HS-27A (cell line): ENCODE measurements around the gene C1QTNF5.

Source experiments
- DNase-seq: peaks from one replicate; pipeline ENCODE4 v3.0.0-alpha.2; 2012; ENCODE audit warnings: low read depth, missing footprints

Gene C1QTNF5

DNA sequence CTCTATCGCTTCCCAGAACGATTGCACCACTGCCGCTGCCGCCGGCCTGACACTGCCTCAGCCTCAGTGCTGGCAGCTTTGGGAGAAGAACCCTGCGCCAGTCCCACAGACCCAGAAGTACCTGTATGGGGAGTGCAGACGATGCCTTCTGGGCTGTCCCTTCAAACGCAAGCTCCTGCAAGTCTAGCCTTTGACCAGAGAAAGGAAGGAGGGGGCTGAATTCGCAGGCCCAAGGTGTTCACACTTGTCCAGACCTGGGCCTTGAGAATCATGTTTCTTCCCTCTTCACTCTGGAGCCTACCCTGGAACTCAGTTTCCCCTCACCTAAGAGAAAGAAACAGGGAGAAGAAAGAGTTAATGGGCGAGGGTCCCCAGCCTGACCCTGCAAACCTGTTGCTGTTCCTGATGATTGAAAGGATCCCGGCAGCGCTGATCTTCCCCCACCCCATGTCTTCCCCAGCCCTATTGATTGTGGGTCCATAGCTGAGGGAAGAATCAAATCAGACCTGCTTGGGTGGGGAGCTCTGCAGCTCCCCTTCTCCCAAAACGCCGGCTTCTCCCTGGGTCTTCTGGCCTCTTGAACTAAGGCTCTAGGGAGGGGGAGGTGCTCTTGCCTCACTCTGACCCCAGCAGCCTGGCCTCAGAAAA, 23.0 kb downstream of the C1QTNF5 start:
- DNase-seq, result no peak

DNA sequence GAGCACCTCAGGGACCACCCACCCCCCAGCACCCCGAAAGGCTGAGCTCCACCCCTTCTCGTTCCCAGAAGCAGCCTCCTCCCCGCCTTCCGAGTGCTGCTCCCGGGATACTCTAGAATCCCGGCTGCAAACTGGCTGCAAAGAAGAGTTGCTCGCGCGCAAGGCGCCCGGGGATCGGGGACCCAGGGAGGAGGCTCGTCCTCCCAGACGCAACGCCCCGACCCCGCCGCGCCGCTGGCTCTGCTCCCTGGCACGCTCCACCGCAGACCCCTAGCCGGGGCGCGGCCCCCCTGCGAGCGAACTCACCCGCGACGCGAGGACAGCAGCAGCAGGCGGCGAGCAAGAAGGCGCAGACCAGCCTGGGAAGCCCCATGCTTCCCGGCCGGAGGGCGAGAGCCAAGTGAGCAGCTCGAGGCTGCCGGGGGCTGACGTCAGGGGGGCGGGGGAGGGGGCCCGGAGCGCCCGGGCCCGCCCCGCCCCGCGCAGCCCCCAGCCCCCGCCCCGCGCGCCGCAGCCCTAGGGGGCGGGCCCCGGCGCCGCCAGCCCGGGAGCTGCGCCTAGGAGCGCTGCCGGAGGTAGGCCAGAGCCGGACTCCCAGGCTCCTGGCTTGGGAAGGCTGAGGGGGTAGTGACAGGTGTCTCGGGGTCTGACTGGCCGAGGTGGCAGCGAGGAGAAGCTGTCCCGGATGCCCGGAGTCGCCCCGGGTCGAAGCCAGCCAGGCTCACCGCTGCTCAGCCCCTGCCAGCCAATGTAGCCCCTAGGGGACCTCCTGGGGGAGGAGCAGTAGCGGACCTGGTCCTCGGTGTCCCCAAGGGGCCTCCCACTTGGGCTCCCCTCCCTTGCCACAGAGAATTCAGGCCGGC, 23.7 kb downstream of the C1QTNF5 start, which contains the start of gene MCAM:
MCAM (minus strand) TSS at position 402 of the 863 bp plus-strand sequence; CDS start at position 373, 29 bp downstream.
- DNase-seq, result no peak

DNA sequence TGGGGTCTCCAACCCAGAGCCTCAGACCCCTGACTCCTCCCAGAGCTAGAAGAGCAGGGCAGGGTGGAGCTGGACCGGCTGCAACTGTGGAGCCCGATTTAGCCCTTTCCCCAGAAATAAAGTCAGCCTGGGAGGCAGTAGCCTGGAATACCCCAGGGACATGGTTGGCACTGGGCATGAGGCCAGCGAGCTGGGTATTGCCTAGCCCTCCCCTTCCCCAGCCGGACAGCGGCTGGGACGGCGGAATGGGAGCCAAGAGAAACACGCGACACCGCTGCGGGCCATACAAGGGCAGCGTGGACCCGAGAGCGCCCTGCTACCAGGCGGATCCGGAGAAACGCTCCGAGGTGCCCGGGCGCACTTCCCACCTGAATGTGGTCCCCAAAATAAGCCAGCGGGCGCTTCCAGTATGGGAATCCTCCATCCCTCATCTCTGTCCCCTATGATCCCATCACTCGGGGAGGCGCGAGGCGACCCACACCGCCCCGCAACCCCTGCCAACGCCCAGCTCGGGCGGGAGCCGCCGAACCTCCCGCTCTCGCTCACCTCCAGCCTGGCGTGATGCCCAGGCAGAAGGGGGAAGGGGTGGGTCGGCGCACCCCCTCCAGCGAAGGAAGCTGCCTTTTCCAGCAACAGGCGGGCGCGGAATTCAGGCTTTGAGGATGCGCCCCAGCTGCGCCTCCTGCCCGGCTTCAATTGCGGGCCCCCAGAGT, 24.5 kb downstream of the C1QTNF5 start:
- no peak for DNase-seq

DNA sequence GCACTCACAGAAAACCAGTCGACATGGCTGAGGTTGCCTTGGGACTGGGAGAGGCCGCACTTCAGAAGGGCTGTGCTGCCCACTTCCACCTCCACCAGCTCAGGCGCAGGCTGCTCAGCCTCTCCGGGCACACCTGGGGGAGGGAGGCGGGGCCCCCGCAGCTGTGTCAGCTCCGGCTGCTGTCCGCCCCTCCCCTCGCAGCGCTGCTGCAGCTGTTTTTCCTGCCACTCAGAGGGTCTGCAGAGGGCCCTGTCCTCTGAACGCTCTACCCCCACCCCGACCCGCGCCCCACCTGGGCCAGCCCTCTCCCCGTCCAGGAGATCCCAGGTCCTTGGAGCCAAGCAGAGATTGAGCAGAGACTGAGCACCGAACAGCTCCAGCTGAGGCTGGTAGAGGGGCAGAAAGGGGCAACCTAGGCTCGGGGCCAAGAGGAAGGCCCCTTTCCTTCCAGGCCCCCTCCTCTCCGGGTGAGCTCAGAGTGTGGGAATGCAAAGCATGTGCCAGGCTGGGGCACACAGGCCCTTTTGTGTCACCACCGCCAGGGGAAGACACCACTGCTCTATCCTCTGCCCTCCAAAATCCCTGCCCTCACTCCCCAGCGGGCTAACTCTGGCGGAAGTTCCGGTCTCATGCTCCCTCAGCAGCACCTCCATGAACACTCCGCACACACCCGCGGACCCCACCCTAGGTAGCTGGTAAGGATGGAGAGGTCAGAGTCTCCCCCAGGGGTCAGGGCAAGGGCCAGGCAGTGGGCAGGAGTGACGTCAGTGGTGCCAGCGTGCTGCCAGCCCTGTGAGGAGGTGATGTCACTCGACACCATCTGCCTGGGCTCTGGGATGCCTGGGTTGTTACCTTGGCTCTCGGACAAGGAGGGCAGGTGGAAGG, 25.3 kb downstream of the C1QTNF5 start:
- DNase-seq, result no peak

DNA sequence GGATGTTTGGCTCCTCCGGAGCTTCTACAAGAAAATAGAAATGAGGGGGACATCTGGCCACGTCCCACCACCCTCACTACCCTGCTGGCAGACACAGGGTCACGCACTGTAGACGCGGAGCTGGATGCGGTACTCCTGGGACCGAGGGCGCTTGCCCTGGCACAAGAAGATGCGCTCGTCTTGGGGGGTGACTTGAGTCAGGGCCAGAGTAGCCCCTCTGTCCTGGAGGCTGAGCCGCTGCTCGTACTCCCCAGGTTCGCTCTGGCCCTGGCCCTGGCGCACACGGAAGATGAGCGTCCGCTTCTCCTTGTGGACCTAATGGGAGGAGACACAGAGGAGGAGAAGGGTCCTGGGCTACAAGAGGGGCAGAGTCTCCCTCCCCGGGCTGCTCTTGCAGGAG, 26.0 kb downstream of the C1QTNF5 start:
- DNase-seq, result no peak

DNA sequence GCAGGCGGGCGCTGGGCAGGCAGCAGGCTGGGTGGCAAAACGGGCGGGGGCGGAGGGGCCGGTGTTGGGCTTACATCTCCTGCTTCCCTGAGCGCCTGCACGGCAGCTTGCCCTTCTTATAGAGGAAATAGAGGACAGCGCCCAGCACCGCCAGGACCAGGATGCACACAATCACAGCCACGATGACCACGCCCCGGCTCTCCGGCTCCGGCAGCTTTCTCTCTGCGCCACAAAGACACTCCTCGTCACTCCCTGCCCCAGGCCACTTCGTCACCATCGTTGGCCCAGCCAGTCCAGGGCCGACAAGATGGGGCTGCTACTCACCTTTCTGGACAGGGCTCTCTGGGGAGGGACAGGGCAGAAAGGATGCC, 30.0 kb downstream of the C1QTNF5 start:
- DNase-seq, result no peak

DNA sequence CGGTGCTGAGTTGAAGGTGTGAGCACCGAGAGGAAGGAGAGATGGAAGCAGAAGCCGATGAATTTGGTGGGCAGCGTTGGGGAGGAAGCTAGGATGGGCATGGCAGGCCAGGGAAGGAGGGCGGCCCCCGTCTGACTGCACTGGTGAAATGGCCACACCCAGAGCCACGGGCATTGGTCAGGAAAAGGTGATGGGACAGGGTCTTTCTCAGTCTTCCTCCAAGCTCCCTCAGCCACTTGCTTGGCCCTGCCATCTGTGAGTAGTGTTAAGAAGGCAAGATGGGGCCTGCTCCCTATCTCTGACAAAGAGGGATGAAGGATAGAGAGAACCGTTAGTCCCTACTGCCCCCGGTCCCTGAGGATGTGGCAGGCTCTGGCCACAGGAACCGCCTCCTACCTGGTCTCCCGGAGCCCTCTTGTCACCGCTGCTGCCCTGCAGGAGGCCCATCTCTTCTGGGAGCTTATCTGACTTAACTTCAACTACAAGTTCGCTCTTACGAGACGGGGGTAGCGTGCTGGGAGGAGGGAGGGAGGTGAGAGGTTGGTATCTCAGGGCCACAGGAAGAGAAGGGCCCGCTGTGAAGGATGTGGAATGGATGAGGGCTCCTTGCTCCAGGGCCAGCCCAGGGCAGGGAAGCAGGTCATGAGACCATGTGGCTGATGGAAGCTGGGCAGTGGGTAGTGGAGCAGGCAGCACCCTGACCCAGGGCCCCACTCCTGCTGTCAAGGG, 30.6 kb downstream of the C1QTNF5 start:
- DNase-seq, result no peak

DNA sequence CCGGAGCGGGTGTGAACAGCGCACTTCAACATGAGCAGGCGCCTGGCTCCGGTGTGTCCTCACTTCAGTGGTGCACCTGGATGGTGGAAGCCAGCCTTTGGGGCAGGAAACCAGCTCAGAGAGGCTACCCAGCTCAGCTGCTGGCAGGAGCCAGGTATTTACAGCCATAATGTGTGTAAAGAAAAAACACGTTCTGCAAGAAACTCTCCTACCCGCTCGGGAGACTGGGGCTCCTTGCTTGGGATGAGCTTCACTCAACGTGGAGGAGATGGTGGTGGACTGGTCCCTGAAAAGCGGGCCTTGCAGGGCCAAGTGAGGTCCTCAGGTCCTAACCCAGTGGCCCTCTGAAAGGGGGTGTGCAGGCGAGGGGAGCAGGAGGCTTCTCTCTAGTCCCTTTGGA, 31.3 kb downstream of the C1QTNF5 start:
- DNase-seq, result no peak

DNA sequence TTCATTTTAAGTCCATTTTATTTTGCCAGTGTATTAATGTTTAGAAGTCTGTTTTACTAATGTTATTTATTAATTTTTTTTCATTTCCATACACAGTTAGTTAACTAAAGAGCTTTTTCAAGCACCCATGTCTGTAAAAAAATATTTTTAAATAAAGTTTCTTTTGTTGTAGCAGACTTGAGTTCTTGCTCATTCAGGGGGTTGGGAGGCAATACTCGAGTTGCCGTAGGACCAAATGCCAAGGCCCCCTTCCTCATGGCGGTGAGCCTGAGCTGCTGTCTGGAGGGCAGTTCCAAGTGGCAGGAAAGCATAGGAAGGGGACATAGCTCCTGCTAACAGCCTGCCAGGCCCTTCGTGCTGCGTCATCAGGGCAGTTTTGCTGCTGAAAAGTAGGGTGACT, 32.7 kb downstream of the C1QTNF5 start:
- no peak for DNase-seq

DNA sequence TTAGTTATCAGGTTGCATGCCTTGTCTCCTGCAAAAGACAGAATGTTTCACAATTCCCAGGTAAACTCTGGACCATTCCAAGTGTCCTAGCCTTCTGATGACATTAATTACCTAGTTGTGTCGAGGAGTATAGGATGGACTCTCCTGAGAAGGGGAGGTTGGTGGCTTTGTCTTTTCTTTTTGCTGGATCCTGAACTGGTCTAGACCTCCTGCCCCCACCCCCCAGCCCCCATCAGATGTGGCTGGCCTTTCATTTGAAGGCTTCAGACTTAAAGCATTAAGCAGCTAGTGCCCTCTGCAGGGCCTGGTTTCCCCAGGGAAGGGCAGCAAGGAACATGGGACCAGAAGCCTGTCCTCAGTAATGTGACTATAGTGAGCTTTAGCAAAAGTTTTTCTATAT, 33.5 kb downstream of the C1QTNF5 start:
- DNase-seq, result no peak

DNA sequence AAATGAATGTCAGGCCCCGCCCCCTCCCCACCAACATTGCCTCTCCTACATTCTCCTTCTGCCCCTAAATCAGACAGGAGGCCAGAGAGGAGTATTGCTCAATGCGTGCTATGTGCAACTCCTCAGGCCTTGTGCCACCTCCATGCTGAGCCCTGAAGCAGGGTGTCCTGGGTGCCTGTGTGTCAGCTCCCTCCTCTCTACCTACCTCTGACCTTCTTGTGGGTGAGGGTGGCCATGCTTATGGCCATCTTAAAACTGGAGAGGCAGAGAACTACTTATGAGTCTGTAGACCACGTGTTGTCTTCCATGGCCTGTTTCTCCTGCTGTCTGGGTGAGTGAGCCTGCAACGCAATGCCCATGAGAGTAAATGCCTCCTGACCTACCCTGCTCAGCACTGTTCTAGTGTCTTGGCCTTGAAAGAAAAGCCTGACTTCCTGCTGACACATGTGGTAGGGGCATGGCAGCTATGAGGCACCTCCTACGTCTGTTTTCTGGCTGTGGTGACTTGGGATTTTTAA, 34.3 kb downstream of the C1QTNF5 start:
- no peak for DNase-seq

DNA sequence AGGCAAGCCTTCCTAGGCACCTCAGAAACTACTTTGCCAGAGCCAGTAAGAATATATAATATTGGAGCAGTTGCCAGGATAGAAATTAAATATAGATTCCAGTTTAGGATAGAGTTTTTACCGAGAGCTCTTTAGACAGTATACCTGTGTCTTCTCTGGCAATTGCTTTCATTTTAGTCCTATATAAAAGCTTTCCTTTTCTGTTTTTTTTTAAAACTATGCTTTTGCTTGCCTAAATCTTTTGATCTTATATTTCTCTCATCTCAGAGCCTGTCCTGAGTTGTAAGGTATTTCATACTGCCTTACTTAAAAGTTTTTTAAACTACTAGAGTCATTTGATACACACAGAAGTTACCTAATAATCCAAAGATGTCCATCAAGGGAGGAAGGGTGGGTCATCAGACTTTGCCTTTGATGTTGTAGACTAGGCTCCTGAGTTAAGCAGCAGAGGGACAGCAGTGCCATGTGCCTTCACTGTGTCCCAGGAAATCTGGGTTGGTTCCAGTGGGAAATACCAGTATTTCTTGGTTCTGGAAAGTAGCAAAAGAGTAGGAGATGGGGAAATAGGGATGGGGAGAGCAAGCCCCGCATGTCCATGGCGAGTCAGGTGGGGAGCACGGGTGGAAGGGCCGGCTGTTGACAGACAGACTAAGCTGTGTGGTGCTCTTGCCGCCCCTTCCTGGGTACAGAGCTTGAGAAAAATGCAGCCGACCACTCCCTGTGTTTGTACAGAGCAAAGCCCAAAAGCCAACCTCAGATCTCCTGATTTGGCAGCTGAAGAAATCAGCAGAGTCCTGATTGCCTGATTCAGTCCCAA, 34.9 kb downstream of the C1QTNF5 start:
- DNase-seq, result no peak

DNA sequence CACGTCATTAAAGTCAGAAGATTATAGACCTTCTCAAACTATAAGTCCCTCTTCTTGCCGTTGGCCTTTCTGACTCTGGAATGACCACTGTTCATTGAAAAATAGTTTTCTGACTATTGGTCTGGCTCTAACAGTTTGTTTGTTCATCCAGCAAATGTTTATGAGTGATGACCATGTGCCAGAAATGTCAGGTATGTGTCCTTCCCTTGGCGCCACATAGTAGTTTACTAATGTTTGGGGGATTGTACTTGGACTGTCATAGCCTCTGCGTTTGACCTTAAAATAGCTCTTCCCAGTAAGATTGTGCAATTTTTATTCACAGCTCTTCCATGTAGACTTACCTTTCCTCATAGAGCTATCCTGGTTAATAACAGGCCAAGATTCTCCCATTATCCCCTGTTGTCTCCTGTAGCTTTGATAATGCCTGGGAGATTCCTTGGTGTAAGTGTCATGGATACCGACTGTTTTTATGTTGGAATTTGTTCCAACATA, 37.4 kb downstream of the C1QTNF5 start:
- DNase-seq, result no peak

DNA sequence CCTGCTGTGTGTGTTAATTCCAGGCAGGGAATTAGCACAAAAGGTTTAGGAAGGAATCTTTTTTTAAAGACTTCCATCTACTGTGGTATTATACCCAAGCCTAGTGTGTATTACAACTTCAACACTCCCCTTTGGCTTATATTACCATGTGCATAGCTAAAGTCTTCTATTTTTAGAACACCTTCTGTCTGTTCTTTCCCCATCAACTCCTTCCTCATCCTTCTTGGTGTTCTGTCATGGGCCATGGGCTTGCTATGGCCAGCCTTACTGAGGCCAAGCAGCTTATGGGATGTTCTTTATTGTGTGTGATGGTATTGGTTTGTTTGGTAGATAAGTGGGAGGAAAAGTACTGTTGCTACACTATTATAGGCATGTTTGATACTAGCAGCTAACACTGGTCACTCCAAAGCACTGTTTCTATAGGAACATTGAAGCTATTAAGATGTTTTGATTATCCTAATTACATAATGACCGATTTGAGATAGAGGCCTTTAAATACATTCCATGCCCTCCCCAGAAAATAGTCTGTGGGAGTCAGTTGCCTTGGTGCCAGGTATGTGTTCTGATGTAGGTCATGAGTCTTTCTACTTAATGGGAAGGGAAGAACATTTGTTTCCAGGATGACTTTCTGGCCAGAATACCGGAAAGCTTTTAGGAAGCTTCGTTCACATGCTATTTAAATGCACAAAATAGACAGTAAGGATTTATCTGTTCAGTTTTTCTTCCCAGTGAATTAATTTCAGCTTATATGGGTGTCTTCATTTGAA, 40.3 kb downstream of the C1QTNF5 start:
- no peak for DNase-seq

DNA sequence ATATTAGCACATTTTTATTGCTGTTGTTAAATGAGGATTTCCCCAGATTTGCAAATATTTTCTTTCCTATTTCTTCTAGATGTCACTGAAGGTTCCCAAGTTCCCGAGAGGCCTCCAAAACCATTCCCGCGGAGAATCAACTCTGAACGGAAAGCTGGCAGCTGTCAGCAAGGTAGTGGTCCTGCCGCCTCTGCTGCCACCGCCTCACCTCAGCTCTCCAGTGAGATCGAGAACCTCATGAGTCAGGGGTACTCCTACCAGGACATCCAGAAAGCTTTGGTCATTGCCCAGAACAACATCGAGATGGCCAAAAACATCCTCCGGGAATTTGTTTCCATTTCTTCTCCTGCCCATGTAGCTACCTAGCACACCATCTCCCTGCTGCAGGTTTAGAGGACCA, 41.3 kb downstream of the C1QTNF5 start:
- DNase-seq, result no peak

DNA sequence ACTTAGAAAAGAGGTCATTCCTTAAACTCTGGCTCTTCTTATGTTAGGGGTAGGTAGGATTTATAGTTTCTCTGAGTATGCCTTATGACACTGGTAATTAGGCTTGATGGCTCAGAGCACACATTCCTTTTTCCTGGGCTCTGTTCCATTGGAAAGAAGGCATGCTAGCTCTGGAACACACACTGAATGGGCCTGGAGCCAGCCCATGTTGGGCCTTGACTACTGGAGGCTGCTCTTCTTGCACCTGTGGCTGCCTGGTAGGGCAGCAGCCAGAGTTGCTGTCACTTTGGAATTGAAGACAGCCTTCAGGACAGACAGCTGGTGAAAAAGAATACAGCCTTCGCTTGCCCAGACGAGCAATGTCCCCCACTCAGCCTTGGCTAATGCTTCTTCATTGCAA, 42.0 kb downstream of the C1QTNF5 start:
- no peak for DNase-seq

DNA sequence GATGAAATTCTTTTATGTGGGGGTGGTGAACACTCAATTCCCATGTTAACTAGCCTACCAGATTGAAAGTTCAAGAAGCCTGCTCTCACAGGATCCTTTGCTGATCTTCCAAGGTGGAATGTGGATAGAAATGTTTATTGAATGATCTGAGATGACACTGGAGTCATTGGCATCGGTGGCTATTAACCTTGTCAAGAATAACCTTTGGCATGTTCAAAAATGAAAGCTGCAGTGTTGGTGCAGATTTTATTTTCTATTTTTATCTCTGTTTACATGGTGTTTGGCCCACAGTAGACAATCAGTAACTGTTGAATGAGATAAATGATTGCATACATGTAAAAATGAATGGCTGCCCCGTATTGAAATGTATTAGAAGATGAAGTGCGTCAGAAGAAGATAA, 42.7 kb downstream of the C1QTNF5 start:
- no peak for DNase-seq

DNA sequence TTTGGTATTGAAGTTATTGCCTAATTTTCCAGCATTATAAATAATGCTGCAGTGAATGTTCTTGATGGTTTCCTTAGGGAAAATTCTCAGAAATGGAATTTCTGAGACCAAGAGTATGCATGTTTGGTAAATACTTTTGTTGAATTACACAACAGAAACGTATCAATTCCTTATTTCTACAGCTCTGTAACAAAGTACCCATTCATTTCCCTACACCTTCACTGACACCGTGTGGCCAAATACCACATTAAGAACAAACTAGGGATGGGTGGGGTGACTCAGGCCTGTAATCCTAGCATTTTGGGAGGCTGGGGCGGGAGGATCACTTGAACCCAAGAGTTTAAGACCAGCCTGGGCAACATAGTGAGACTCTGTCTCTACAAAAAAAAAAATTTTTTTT, 45.5 kb downstream of the C1QTNF5 start:
- no peak for DNase-seq

DNA sequence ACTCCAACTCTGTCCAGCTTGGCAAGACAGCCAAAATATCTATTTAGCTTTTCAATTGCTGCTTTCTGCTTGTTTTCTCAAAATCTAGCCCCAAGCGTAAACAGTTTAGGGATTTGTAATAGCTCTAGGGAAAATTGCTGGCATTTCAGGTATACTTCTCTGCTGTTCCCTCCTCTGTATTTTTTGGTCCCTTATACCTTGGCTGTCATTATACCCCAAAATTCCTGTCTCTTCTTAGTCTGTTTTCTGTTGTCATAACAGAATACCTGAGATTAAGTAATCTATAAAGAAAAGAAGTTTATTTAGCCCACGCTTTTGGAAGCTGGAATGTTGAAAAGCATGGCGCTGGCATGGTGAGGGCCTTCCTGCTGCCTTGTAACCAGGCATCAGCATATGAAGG, 47.2 kb downstream of the C1QTNF5 start:
- no peak for DNase-seq
